A673 (cell line): ENCODE data around the gene FLYWCH1.
"Not testable (repeated sequence)": the region's sequence is repeated elsewhere in the genome, so short reads cannot be mapped to it uniquely, and the experiment has no call there.

Experiments used
- EZH2 ChIP-seq: fragments of 200-600 bp; sonication (generic); IDR thresholded peaks from 2 replicates; pipeline ENCODE4 v1.6.1; 2017; ENCODE audit warnings: borderline replicate concordance, low read depth, mild to moderate bottlenecking, mixed read lengths, antibody characterized with exemption, low read length; ENCODE audit not compliant: poor library complexity, severe bottlenecking
- TF ChIP-seq, protein P1 (sequence below): fragments of 300-800, 200-600 bp; sonication (generic); conservative IDR thresholded peaks from 2 replicates; pipeline ENCODE4 v1.5.1; 2017; ENCODE audit warnings: low read depth, mild to moderate bottlenecking, antibody characterized with exemption, low read length, moderate library complexity, mixed read lengths

DNA sequence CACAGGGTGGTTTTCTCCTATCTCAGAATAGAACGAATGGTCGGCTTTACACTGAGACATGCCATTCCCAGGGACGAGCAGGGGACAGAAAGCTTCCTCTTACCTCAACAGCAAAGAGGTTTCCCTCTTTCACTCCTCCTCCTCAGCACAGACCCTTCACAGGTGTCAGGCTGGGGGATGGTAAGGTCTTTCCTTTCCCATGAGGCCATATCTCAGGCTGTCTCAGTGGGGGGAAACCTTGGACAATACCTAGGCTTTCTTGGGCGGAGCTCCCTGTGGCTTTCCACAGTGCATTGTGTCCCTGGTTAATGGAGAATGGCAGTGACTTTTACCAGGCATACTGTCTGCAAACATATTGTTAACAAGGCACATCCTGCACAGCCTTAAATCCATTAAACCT lies 16.4 kb downstream of the FLYWCH1 start:
- not testable (repeated sequence) for TF ChIP-seq EZH2
- TF ChIP-seq, protein P1, sequence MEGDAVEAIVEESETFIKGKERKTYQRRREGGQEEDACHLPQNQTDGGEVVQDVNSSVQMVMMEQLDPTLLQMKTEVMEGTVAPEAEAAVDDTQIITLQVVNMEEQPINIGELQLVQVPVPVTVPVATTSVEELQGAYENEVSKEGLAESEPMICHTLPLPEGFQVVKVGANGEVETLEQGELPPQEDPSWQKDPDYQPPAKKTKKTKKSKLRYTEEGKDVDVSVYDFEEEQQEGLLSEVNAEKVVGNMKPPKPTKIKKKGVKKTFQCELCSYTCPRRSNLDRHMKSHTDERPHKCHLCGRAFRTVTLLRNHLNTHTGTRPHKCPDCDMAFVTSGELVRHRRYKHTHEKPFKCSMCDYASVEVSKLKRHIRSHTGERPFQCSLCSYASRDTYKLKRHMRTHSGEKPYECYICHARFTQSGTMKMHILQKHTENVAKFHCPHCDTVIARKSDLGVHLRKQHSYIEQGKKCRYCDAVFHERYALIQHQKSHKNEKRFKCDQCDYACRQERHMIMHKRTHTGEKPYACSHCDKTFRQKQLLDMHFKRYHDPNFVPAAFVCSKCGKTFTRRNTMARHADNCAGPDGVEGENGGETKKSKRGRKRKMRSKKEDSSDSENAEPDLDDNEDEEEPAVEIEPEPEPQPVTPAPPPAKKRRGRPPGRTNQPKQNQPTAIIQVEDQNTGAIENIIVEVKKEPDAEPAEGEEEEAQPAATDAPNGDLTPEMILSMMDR, result not testable (repeated sequence)
